ENCODE measurements around the gene ADGRG6.

DNA sequence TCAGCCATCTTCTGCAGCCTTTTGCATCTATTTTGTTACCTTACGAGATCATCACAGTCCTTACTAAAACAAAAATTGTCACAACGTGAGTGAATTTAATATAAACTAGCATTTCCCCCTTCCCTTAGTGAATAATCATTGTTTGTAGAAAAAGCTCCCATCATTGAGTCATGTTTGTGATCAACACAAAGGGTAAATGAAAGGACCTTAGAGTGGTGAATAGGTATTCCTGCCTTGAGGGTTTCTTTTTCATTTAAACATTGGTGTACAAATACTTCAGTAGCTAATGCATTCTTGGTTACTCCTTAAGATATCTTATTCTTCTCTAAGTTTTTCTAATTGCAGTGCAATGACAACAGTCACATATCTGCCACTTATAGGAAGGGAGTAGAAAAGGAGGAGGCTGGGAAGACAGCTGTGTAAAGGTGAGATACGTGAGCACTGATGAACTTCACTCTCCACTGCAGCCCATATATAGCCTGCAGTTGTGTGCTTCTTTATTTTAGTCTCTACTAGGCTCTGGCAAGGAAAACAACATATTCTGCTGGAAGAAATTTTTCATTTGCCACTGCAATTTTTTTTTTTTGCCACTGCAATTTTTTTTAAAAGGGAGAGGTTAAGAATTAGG, 27.8 kb downstream of the ADGRG6 start:
- TF ChIP-seq, protein P1, sequence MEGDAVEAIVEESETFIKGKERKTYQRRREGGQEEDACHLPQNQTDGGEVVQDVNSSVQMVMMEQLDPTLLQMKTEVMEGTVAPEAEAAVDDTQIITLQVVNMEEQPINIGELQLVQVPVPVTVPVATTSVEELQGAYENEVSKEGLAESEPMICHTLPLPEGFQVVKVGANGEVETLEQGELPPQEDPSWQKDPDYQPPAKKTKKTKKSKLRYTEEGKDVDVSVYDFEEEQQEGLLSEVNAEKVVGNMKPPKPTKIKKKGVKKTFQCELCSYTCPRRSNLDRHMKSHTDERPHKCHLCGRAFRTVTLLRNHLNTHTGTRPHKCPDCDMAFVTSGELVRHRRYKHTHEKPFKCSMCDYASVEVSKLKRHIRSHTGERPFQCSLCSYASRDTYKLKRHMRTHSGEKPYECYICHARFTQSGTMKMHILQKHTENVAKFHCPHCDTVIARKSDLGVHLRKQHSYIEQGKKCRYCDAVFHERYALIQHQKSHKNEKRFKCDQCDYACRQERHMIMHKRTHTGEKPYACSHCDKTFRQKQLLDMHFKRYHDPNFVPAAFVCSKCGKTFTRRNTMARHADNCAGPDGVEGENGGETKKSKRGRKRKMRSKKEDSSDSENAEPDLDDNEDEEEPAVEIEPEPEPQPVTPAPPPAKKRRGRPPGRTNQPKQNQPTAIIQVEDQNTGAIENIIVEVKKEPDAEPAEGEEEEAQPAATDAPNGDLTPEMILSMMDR (IDR thresholded peaks at IDR 0.05): no peak
- TF ChIP-seq, protein P2, sequence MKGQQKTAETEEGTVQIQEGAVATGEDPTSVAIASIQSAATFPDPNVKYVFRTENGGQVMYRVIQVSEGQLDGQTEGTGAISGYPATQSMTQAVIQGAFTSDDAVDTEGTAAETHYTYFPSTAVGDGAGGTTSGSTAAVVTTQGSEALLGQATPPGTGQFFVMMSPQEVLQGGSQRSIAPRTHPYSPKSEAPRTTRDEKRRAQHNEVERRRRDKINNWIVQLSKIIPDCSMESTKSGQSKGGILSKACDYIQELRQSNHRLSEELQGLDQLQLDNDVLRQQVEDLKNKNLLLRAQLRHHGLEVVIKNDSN (CRISPR knock-in tag; IDR thresholded peaks at IDR 0.05): no peak
- TF ChIP-seq CBFB (CRISPR knock-in tag; IDR thresholded peaks at IDR 0.05; ENCODE audit: low read depth): no peak
- no peak for TF ChIP-seq SP1 (CRISPR knock-in tag; conservative IDR thresholded peaks at IDR 0.05)
- no peak for TF ChIP-seq ZNF138 (CRISPR knock-in tag; conservative IDR thresholded peaks at IDR 0.05)
- TF ChIP-seq CREM (CRISPR knock-in tag; IDR thresholded peaks at IDR 0.05): no peak
